K562 (cell line): ENCODE measurements around the gene DPP3. TPM values are rescaled to one million over a fixed set of nuclear protein-coding genes. Genes with fewer than 3 reads are reported as not detected.

Experiments
- ATF1 ChIP-seq, 2 experiments: fragments of 450-650 bp in 1 of 2; IDR thresholded peaks; 2 replicates each; pipeline ENCODE4 v1.6.1; 2016; ENCODE audit warnings: missing compliant biosample characterization in 1 of 2, missing genetic modification characterization in 1 of 2
- CBFA2T3 ChIP-seq: fragments of 450-650 bp; IDR thresholded peaks from 2 replicates; pipeline ENCODE4 v1.6.1; 2017
- CEBPB ChIP-seq: fragments of 450-650 bp; IDR thresholded peaks from 2 replicates; pipeline ENCODE4 v1.6.1; 2016; ENCODE audit warnings: missing genetic modification characterization, missing compliant biosample characterization
- CREB3 ChIP-seq: fragments of 450-650 bp; conservative IDR thresholded peaks from 2 replicates; pipeline ENCODE4 v1.6.1; 2016; ENCODE audit warnings: missing genetic modification characterization, low read depth, mild to moderate bottlenecking, missing compliant biosample characterization, moderate library complexity
- CREM ChIP-seq: IDR thresholded peaks from 2 replicates; pipeline ENCODE4 v1.6.1; 2014; ENCODE audit warnings: antibody characterized with exemption, low read depth
- CUX1 ChIP-seq: fragments of 200-800 bp; sonication (Bioruptor generic); IDR thresholded peaks from 2 replicates; pipeline ENCODE4 v1.6.1; 2016; ENCODE audit warnings: missing genetic modification characterization, missing compliant biosample characterization
- DACH1 ChIP-seq: fragments of 450-650 bp; IDR thresholded peaks from 2 replicates; pipeline ENCODE4 v1.6.1; 2018; ENCODE audit not compliant: partially characterized antibody
- ELF4 ChIP-seq: fragments of 450-650 bp; formaldehyde crosslinking; IDR thresholded peaks from 2 replicates; pipeline ENCODE4 v1.4.0; 2022; ENCODE audit warnings: missing genetic modification characterization
- ESRRB ChIP-seq: fragments of 250-450 bp; sonication (Bioruptor Pico); IDR thresholded peaks from 2 replicates; pipeline ENCODE4 v1.5.0; 2020; ENCODE audit warnings: mild to moderate bottlenecking, moderate library complexity, borderline replicate concordance
- FOS ChIP-seq: IDR thresholded peaks from 3 replicates; pipeline ENCODE4 v1.6.1; 2011; ENCODE audit not compliant: insufficient read length; ENCODE audit errors: extremely low read depth
- HNRNPK ChIP-seq: fragments of 200-400 bp; formaldehyde crosslinking; IDR thresholded peaks from one replicate; pipeline ENCODE4 v1.6.1; 2018; ENCODE audit warnings: mild to moderate bottlenecking, low read depth, low read length; ENCODE audit not compliant: poor library complexity, severe bottlenecking
- IRF2 ChIP-seq: sonication (generic); formaldehyde crosslinking; IDR thresholded peaks from 2 replicates; pipeline ENCODE4 v1.8.1; 2022; ENCODE audit warnings: mild to moderate bottlenecking, missing genetic modification reagents
- MAX ChIP-seq: sonication (generic); formaldehyde crosslinking; IDR thresholded peaks from 2 replicates; pipeline ENCODE4 v1.9.0; 2022; ENCODE audit warnings: mild to moderate bottlenecking, missing genetic modification reagents
- MXD1 ChIP-seq: fragments of 250-450 bp; sonication (Bioruptor Pico); IDR thresholded peaks from 2 replicates; pipeline ENCODE4 v1.8.0; 2021; ENCODE audit warnings: borderline replicate concordance, mild to moderate bottlenecking, moderate library complexity; ENCODE audit not compliant: poor library complexity, severe bottlenecking
- PHF20 ChIP-seq: fragments of 450-650 bp; IDR thresholded peaks from 2 replicates; pipeline ENCODE4 v1.6.1; 2018; ENCODE audit not compliant: partially characterized antibody
- POLR2A ChIP-seq: fragments of 450-650 bp; conservative IDR thresholded peaks from 2 replicates; pipeline ENCODE4 v1.6.1; 2016
- RB1 ChIP-seq: fragments of 450-650 bp; IDR thresholded peaks from 2 replicates; pipeline ENCODE4 v1.6.1; 2017; ENCODE audit warnings: low read depth, mild to moderate bottlenecking
- RBFOX2 ChIP-seq: fragments of 200-400 bp; formaldehyde crosslinking; IDR thresholded peaks from 2 replicates; pipeline ENCODE4 v1.6.1; 2017; ENCODE audit warnings: low read depth, mild to moderate bottlenecking, low read length, moderate library complexity
- SMAD3 ChIP-seq: fragments of 450-650 bp; formaldehyde crosslinking; conservative IDR thresholded peaks from 2 replicates; pipeline ENCODE4 v1.4.0; 2020; ENCODE audit warnings: mild to moderate bottlenecking
- TAF15 ChIP-seq: fragments of 200-400 bp; formaldehyde crosslinking; IDR thresholded peaks from 2 replicates; pipeline ENCODE4 v1.6.1; 2017; ENCODE audit warnings: mild to moderate bottlenecking, low read depth, low read length, moderate library complexity
- TAL1 ChIP-seq: fragments of 450-650 bp; IDR thresholded peaks from 2 replicates; pipeline ENCODE4 v1.6.1; 2016; ENCODE audit warnings: mild to moderate bottlenecking
- ZFPM2 ChIP-seq: fragments of 250-450 bp; sonication (Bioruptor Pico); IDR thresholded peaks from 2 replicates; pipeline ENCODE4 v1.5.1; 2022; ENCODE audit warnings: mild to moderate bottlenecking
- ZNF12 ChIP-seq: sonication (generic); formaldehyde crosslinking; IDR thresholded peaks from 2 replicates; pipeline ENCODE4 v1.4.0; 2020; ENCODE audit warnings: mild to moderate bottlenecking, missing genetic modification reagents
- polyA plus RNA-seq, 8 experiments: library from polyadenylated mRNA; depleted of rRNA in 4 of 8; stranded (reverse) in 5 of 8; unstranded in 3 of 8; fragments of >200 nt; fragmentation: Nextera tagmentation in 2 of 8; fragmentation: Illumina TruSeq in 1 of 8; extraction: Ambion mirVana in 2 of 8; extraction: Trizol in 1 of 8; gene quantifications; 2 replicates each; pipeline versions ENCODE4 v1.2.1 to v1.2.3, GENCODE V29; 2011 to 2014; ENCODE audit warnings: inconsistent platforms in 1 of 8, missing spikeins in 1 of 8
- total RNA-seq, 7 experiments: library from RNA; depleted of rRNA in 6 of 7; stranded (reverse); fragments of >200 nt in 6 of 7; fragmentation: Illumina TruSeq in 2 of 7; extraction: Trizol in 2 of 7; gene quantifications; 2 replicates each; pipeline versions ENCODE4 v1.2.1 to v1.2.3, GENCODE V29; 2011 to 2021; ENCODE audit warnings: low replicate concordance in 1 of 7

DPP3 gene
- total and polyA plus RNA-seq, 9 of the 15 experiments (the other 6 are each of a cell fraction or from before 2014, with no cell fraction given) = 3.7 to 69.2 (median 43.3) TPM

- TF ChIP-seq ELF4 (CRISPR knock-in tag) = peak; percentile 99
- no peak for TF ChIP-seq CEBPB (tag)
- TF ChIP-seq CBFA2T3 = no peak
- no peak for TF ChIP-seq ATF1 (CRISPR knock-in tag; IDR thresholded peaks at IDR 0.05)
- TF ChIP-seq ATF1 (tag; IDR thresholded peaks at IDR 0.05) = peak; percentile 79
- peak; percentile 84 for TF ChIP-seq FOS
- TF ChIP-seq CREB3 (tag) = no peak
- peak; percentile 75 for TF ChIP-seq DACH1
- no peak for TF ChIP-seq TAL1
- TF ChIP-seq MAX (CRISPR knock-in tag) = peak; percentile 86
- TF ChIP-seq POLR2A = peak; percentile 83
- 0 out of 2 replicates have a peak, but pooled peaks have one; percentile 24 for TF ChIP-seq ZFPM2
- no peak for TF ChIP-seq CUX1 (CRISPR knock-in tag)
- peak; percentile 71 for TF ChIP-seq PHF20
- TF ChIP-seq ZNF12 (CRISPR knock-in tag) = peak; percentile 77; the same call in 1 of the 2 replicates
- TF ChIP-seq HNRNPK = peak; percentile 81
- peak; percentile 93 for TF ChIP-seq RBFOX2
- TF ChIP-seq IRF2 (CRISPR knock-in tag) = no peak
- no peak for TF ChIP-seq ESRRB
- no peak for TF ChIP-seq SMAD3 (CRISPR knock-in tag)
- peak; percentile 81 for TF ChIP-seq RB1
- TF ChIP-seq CREM = peak; percentile 72
- TF ChIP-seq TAF15 = no peak
- TF ChIP-seq MXD1 (CRISPR knock-in tag) = peak; percentile 13
Observed at GRCh38 chr11:66545701-66546367, 65.6 kb downstream of the DPP3 start, which contains the start of gene ZDHHC24 (continued).
